Lower lobe of right lung (tissue), 2 donors: ENCODE results near the gene LSAMP. TPM values are rescaled to one million over a fixed set of nuclear protein-coding genes. Genes with fewer than 3 reads are reported as not detected.
A peak's percentile ranks its signal among the peaks of the same experiment; 100 is the strongest.

Experiments used
- ATAC-seq, 2 donors: fragments of 200-7000 bp; cut with Tn5 transposase; one replicate each; pipeline ENCODE4 v1.9.1; 2020 to 2022; ENCODE audit warnings: mild to moderate bottlenecking in 2 of 2, moderate library complexity in 2 of 2
- DNase-seq: peaks from one replicate; pipeline ENCODE4 v3.0.0-alpha.2; 2020
- H3K27ac ChIP-seq: fragments of 200-600 bp; one replicate; pipeline ENCODE4 v1.8.0; 2022
- H3K27me3 ChIP-seq: fragments of 200-600 bp; one replicate; pipeline ENCODE4 v1.8.0; 2022; ENCODE audit warnings: low read depth
- H3K36me3 ChIP-seq: fragments of 200-600 bp; one replicate; pipeline ENCODE4 v1.8.0; 2022; ENCODE audit warnings: mild to moderate bottlenecking
- H3K4me1 ChIP-seq: fragments of 200-600 bp; one replicate; pipeline ENCODE4 v1.8.0; 2022
- H3K4me3 ChIP-seq: fragments of 200-600 bp; one replicate; pipeline ENCODE4 v1.8.0; 2022; ENCODE audit warnings: mild to moderate bottlenecking
- H3K9me3 ChIP-seq: fragments of 200-600 bp; one replicate; pipeline ENCODE4 v1.8.0; 2022
- CTCF ChIP-seq: fragments of 200-600 bp; IDR thresholded peaks from one replicate; pipeline ENCODE4 v1.8.0; 2022; ENCODE audit warnings: antibody characterized with exemption, mild to moderate bottlenecking
- intact Hi-C: fragments of 100-400 bp; cut with DNase I; formaldehyde crosslinking; loops from one replicate; pipeline ENCODE4 v1.11.0; 2022
- total RNA-seq: library from RNA; stranded (reverse); fragmentation: NEBNext Ultra II Directional; extraction: Animal tissue kit (Norgen Biotek cat#: 25700); gene quantifications from one replicate; pipeline ENCODE4 v1.2.1, GENCODE V29; 2021
- donor health status: DM: no; HTN: yes; CAD: no; lungs with severe emphysema.

Gene LSAMP
- total RNA-seq, 1 donor from 2014 or later = 20.1 TPM

GRCh38 chr3:115982108-115982507 lies 463.2 kb downstream of the LSAMP start:
- no peak for DNase-seq
- H3K4me1 ChIP-seq = no peaks in the 10 kb centered on the region
- intact Hi-C loops = no loop called here

GRCh38 chr3:115980709-115981108 lies 464.6 kb downstream of the LSAMP start:
- intact Hi-C loops = no loop called here
- Histone ChIP-seq H3K4me1 (no peaks in the 10 kb centered on the region), H3K36me3 (no peaks in the 10 kb centered on the region), H3K4me3 (no peak overlapping the region), H3K27me3 (no peaks in the 10 kb centered on the region), H3K27ac (no peak overlapping the region), H3K9me3 (no peaks in the 10 kb centered on the region)
- ATAC-seq (no peak), DNase-seq (no peak)
- no peak for TF ChIP-seq CTCF

More at GRCh38 chr3:115982108-115982507, 463.2 kb downstream of the LSAMP start:
- Histone ChIP-seq H3K4me3 (no peak overlapping the region), H3K36me3 (no peaks in the 10 kb centered on the region), H3K27ac (no peak overlapping the region), H3K9me3 (no peaks in the 10 kb centered on the region), H3K27me3 (no peaks in the 10 kb centered on the region)
- ATAC-seq = no peak
- TF ChIP-seq CTCF = no peak

- intact Hi-C loops = no loop called here
- H3K27me3 ChIP-seq = no peaks in the 10 kb centered on the region
- H3K4me1 ChIP-seq = no peaks in the 10 kb centered on the region
- no peak overlapping the region for H3K4me3 ChIP-seq
- H3K36me3 ChIP-seq = no peaks in the 10 kb centered on the region
- ATAC-seq = no peak
- no peak for DNase-seq
- TF ChIP-seq CTCF = no peak
- no peak overlapping the region for H3K27ac ChIP-seq
- H3K9me3 ChIP-seq = no peaks in the 10 kb centered on the region
Measured at GRCh38 chr3:115977866-115978265, 467.4 kb downstream of the LSAMP start.

GRCh38 chr3:115975796-115976195 lies 469.5 kb downstream of the LSAMP start:
- intact Hi-C loops = no loop called here
- no peak for TF ChIP-seq CTCF
- Histone ChIP-seq H3K27me3 (no peaks in the 10 kb centered on the region), H3K36me3 (no peaks in the 10 kb centered on the region), H3K9me3 (no peaks in the 10 kb centered on the region), H3K27ac (no peak overlapping the region), H3K4me3 (no peak overlapping the region), H3K4me1 (no peaks in the 10 kb centered on the region)
- no peak for ATAC-seq
- DNase-seq = no peak

- H3K36me3 ChIP-seq = no peaks in the 10 kb centered on the region
- no peak for DNase-seq
- no peak overlapping the region for H3K27ac ChIP-seq
- ATAC-seq = peak; percentile 81 to 84
- H3K9me3 ChIP-seq = no peaks in the 10 kb centered on the region
- H3K27me3 ChIP-seq = no peaks in the 10 kb centered on the region
- no peak for TF ChIP-seq CTCF
- no peak overlapping the region for H3K4me3 ChIP-seq
- intact Hi-C loops = no loop called here
- no peaks in the 10 kb centered on the region for H3K4me1 ChIP-seq
Measured at GRCh38 chr3:115975353-115975752, 469.9 kb downstream of the LSAMP start.

GRCh38 chr3:115974940-115975339 lies 470.3 kb downstream of the LSAMP start:
- Histone ChIP-seq H3K27ac (no peak overlapping the region), H3K4me1 (no peaks in the 10 kb centered on the region), H3K36me3 (no peaks in the 10 kb centered on the region), H3K9me3 (no peaks in the 10 kb centered on the region), H3K27me3 (no peaks in the 10 kb centered on the region), H3K4me3 (no peak overlapping the region)
- ATAC-seq (no peak), DNase-seq (no peak)
- no peak for TF ChIP-seq CTCF
- intact Hi-C loops = no loop called here
